Activated CD4-positive, CD25-positive, alpha-beta regulatory T cell treated with anti-CD3 and anti-CD28 coated beads, Interleukin-2, amount 50 U/mL, for 24 hours (primary cell): ENCODE results near the gene SLC6A11.

ENCODE experiments used
- ATAC-seq, 2 donors: fragments of 150-1000 bp; cut with Tn5 transposase; one replicate each; pipeline ENCODE4 v1.10.0; 2021; ENCODE audit warnings: mild to moderate bottlenecking in 1 of 2, moderate library complexity in 1 of 2

SLC6A11 gene

GRCh38 chr3:10816019-10816862 is at the start of gene SLC6A11:
Gene SLC6A11, plus strand, starts transcription at chr3:10816228. Its CDS starts 38 bp downstream, at chr3:10816266.
- ATAC-seq = no peak

GRCh38 chr3:10768708-10769394 is 47.2 kb upstream of the SLC6A11 start:
- ATAC-seq = no peak

GRCh38 chr3:10770547-10770946 is 45.5 kb upstream of the SLC6A11 start:
- ATAC-seq = no peak

GRCh38 chr3:10770981-10771380 is 45.0 kb upstream of the SLC6A11 start:
- no peak for ATAC-seq

GRCh38 chr3:10771486-10772270 is 44.4 kb upstream of the SLC6A11 start:
- no peak for ATAC-seq

- ATAC-seq = no peak
Observed at GRCh38 chr3:10772271-10773161, 43.5 kb upstream of the SLC6A11 start.

- no peak for ATAC-seq
Observed at GRCh38 chr3:10774129-10774670, 41.8 kb upstream of the SLC6A11 start.

GRCh38 chr3:10774825-10775224 is 41.2 kb upstream of the SLC6A11 start:
- no peak for ATAC-seq

- ATAC-seq = no peak
Observed at GRCh38 chr3:10775259-10775658, 40.8 kb upstream of the SLC6A11 start.

GRCh38 chr3:10775828-10776227 is 40.2 kb upstream of the SLC6A11 start:
- ATAC-seq = no peak

GRCh38 chr3:10777627-10778026 is 38.4 kb upstream of the SLC6A11 start:
- no peak for ATAC-seq

GRCh38 chr3:10778492-10779292 is 37.3 kb upstream of the SLC6A11 start:
- ATAC-seq = no peak

GRCh38 chr3:10779293-10779805 is 36.7 kb upstream of the SLC6A11 start:
- ATAC-seq = no peak

GRCh38 chr3:10780243-10780642 is 35.8 kb upstream of the SLC6A11 start:
- ATAC-seq = no peak

GRCh38 chr3:10780922-10781321 is 35.1 kb upstream of the SLC6A11 start:
- ATAC-seq = no peak

GRCh38 chr3:10781981-10782380 is 34.0 kb upstream of the SLC6A11 start:
- ATAC-seq = no peak

GRCh38 chr3:10783360-10784351 is 32.4 kb upstream of the SLC6A11 start:
- ATAC-seq = no peak

GRCh38 chr3:10786640-10787039 is 29.4 kb upstream of the SLC6A11 start:
- no peak for ATAC-seq

GRCh38 chr3:10788451-10788850 is 27.6 kb upstream of the SLC6A11 start:
- no peak for ATAC-seq

GRCh38 chr3:10790713-10791112 is 25.3 kb upstream of the SLC6A11 start:
- no peak for ATAC-seq
